ENCODE results near the gene PRICKLE1. TPM values are rescaled to one million over a fixed set of nuclear protein-coding genes. Genes with fewer than 3 reads are reported as not detected.

PRICKLE1 gene
- total RNA-seq, 1 donor from 2014 or later: 20.9 TPM

- TF ChIP-seq CTCF (IDR thresholded peaks at IDR 0.05; ENCODE audit: borderline replicate concordance): no peak
- Histone ChIP-seq H3K27me3 (ENCODE audit: low read depth) (no peaks in the 10 kb centered on the region), H3K4me3 (no peak overlapping the region), H3K4me1 (peaks cover 25% of the 10 kb centered on the region), H3K27ac (replicated peaks) (no peak overlapping the region), H3K36me3 (no peaks in the 10 kb centered on the region), H3K9me3 (replicated peaks) (no peaks in the 10 kb centered on the region)
- no peak for DNase-seq
- intact Hi-C loops (cut with micrococcal nuclease): no loop called here
Measured at GRCh38 chr12:42508913-42509460, 80.6 kb downstream of the PRICKLE1 start.

GRCh38 chr12:42507565-42507964 is 82.0 kb downstream of the PRICKLE1 start:
- no peak overlapping the region for H3K27ac ChIP-seq (replicated peaks)
- no peak for TF ChIP-seq CTCF (IDR thresholded peaks at IDR 0.05; ENCODE audit: borderline replicate concordance)
- H3K9me3 ChIP-seq (replicated peaks): no peaks in the 10 kb centered on the region
- H3K4me1 ChIP-seq: peaks cover 25% of the 10 kb centered on the region
- H3K4me3 ChIP-seq: no peak overlapping the region
- intact Hi-C loops (cut with micrococcal nuclease): no loop called here
- no peaks in the 10 kb centered on the region for H3K36me3 ChIP-seq
- H3K27me3 ChIP-seq (ENCODE audit: low read depth): no peaks in the 10 kb centered on the region
- DNase-seq: no peak

DNA sequence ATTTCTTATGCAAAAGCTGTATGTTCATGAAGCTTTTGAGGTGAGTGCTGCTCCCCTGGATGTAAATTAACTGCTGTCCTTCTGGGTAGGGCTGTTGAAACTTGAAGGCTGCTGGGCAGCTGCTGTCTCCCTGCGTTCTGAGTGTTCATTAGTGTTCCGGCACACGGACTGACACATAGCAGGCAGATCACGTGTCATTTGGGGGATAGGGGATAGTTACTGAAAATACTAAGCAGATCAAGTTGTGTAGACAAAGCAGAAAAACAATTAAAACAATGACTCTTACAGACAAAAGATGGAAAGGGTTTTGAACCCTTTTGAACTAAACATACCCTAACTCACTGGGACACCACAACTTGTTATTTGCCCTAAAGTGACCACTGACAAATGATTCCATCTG is 82.5 kb downstream of the PRICKLE1 start:
- H3K27me3 ChIP-seq (ENCODE audit: low read depth): no peaks in the 10 kb centered on the region
- H3K4me1 ChIP-seq: peaks cover 25% of the 10 kb centered on the region
- H3K36me3 ChIP-seq: no peaks in the 10 kb centered on the region
- TF ChIP-seq CTCF (IDR thresholded peaks at IDR 0.05; ENCODE audit: borderline replicate concordance): no peak
- no peaks in the 10 kb centered on the region for H3K9me3 ChIP-seq (replicated peaks)
- H3K4me3 ChIP-seq: no peak overlapping the region
- intact Hi-C loops (cut with micrococcal nuclease): no loop called here
- H3K27ac ChIP-seq (replicated peaks): no peak overlapping the region
- DNase-seq: no peak

DNA sequence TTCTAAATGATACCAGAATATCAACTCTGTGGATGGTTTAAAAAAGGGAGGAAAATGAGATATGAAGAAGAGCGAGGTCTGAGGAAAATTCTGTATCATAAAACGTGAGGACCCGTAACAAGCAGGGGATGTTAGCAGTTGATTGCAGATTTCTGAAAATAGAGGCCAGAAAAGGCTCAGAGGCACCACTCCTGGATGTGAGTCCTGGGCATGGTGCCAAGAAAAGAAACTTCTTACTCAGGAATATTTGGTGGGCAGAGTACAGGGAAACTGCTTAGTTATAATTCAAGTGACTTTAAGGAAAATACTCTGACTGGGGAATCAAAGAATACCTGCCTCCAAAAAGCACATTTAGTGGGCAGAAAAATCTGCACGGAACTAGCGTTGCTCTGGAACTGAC is 85.5 kb downstream of the PRICKLE1 start:
- Histone ChIP-seq H3K27ac (replicated peaks) (no peak overlapping the region), H3K27me3 (ENCODE audit: low read depth) (no peaks in the 10 kb centered on the region), H3K4me1 (peaks cover 20% of the 10 kb centered on the region), H3K9me3 (replicated peaks) (no peaks in the 10 kb centered on the region), H3K4me3 (no peak overlapping the region), H3K36me3 (no peaks in the 10 kb centered on the region)
- DNase-seq: no peak
- no peak for TF ChIP-seq CTCF (IDR thresholded peaks at IDR 0.05; ENCODE audit: borderline replicate concordance)
- intact Hi-C loops (cut with micrococcal nuclease): no loop called here

- Histone ChIP-seq H3K4me1 (peaks cover 13% of the 10 kb centered on the region), H3K9me3 (replicated peaks) (no peaks in the 10 kb centered on the region), H3K36me3 (no peaks in the 10 kb centered on the region), H3K27me3 (ENCODE audit: low read depth) (no peaks in the 10 kb centered on the region), H3K4me3 (no peak overlapping the region), H3K27ac (replicated peaks) (no peak overlapping the region)
- intact Hi-C loops (cut with micrococcal nuclease): no loop called here
- DNase-seq: no peak
- TF ChIP-seq CTCF (IDR thresholded peaks at IDR 0.05; ENCODE audit: borderline replicate concordance): no peak
Measured at GRCh38 chr12:42502682-42503081, 86.9 kb downstream of the PRICKLE1 start.

All from left ventricle myocardium inferior (tissue), 1 donor.